SKM-1 treated with dmso at 0.1 percent for 144 hours (cell line): Measurements from ENCODE around the gene SNTG2.

Experiments
- DNase-seq: peaks from one replicate; lab custom pipeline; 2025; ENCODE audit not compliant: unreplicated experiment; lab: John Stamatoyannopoulos, UW

SNTG2 gene

DNA sequence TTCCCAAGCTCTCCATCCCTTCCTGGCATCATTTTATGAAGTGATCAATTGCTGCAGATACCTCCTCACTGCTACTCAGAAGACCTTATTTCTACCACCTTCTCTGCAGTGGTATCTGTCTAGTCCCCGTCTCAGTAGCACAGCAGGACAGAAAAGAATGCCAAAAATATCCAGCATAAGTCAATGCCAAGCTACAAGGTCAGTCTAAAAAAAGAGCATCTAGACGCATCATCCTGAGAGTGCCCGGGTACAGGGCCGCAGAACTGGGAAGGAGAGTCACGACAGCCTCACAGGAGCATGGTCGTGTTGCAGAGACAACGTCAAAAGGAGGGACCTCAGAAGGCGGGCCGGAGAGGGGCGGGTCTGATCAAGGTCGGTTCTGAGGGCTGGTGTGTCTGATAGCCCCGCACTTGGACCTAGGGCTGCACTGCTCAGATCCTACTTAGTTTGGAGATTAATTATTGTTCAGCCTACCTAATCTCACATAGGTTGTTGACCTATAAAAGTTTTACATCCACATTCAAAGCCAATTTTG is 24.3 kb upstream of the SNTG2 start:
- no peak for DNase-seq

GRCh38 chr2:926896-927295 is 23.8 kb upstream of the SNTG2 start:
- DNase-seq = no peak

DNA sequence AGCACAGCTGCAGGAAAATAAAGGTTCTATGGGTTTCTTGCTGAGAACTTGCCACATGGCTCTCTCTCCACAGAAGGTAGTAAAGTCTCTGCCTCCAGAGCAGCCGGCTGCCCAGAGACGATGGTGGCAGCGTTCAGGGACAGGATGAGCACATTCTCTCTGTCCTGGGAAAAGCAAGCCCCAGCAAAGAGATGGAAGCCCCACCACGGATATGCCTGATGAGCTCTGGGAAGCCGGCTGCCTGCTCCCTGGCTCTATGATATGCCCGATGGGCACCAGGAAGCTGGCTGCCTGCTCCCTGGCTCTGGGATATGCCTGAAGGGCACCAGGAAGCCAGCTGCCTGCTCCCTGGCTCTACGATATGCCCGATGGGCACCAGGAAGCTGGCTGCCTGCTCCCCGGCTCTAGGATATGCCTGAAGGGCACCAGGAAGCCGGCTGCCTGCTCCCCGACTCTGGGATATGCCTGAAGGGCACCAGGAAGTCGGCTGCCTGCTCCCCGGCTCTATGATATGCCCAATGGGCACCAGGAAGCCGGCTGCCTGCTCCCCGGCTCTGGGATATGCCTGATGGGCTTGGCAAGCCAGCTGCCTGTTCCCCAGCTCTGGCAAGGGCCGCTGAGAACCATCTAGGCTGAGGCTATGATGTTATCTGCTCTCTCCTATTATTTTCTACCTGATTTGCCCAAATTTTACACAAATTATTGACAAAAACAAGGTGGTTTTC is 21.5 kb upstream of the SNTG2 start:
- DNase-seq = no peak

DNA sequence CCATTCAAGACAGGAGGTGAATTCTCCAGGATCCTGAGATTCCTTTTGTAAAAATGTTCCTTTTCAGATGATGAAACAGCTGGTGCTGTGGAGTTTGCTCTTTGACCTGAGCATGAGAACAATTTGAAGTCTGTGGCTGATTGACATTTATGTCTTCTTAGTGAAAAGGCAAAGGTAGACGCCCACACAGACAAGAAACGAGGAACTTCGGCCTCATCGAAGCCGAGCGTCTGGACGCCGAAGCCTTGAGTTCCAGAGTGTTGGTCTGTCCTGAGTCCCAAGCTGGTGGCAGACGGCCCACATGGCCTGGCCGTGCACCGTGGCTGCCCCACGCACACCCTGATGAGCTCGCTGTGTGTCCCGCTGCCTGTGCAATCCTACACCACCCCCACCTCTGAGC is 20.7 kb upstream of the SNTG2 start:
- DNase-seq = no peak

GRCh38 chr2:930935-931334 is 19.7 kb upstream of the SNTG2 start:
- no peak for DNase-seq

- DNase-seq = no peak
These were observed 18.1 kb upstream of the SNTG2 start for GRCh38 chr2:932320-933115.

- no peak for DNase-seq
These were observed 16.8 kb upstream of the SNTG2 start for GRCh38 chr2:933734-934295.

GRCh38 chr2:937530-937929 is 13.1 kb upstream of the SNTG2 start:
- no peak for DNase-seq

DNA sequence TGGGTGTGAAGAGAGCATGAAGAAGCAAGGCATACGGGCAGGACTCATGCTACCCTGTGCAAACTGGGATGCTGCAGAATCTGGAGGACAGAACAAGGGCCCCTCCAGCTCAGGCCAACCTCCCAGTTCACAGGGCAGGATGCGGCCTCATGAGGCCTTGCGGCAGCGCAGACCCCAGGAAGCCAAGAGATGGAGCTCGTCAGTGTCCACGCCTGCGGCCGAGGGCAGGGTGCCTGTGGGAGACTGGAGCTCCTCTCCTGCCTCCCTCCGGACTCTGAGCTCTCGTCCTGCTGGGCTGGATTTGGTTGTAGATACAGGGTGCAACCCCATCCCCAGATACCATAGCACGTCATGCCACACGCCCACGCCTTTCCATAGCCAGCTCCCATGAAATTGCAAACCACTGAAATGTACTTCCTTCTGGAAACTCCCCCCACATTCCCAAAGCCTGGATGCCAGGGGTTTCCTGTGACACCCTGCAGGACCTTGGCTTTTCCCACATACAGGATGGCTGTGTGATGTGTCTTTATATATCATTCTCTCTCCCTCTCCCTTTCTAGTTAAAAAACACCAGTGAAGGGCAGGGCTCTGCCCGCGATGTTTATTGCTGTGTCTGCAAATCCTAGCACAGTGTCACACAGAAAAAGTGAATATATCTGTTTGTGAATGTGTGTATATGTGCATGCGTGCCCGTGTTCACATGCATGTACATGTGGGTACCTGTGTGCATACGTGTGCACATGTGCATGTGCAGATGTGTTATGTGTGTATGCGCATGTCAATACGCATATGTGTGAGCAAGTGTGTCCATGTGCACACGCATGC is 12.3 kb upstream of the SNTG2 start:
- no peak for DNase-seq

DNA sequence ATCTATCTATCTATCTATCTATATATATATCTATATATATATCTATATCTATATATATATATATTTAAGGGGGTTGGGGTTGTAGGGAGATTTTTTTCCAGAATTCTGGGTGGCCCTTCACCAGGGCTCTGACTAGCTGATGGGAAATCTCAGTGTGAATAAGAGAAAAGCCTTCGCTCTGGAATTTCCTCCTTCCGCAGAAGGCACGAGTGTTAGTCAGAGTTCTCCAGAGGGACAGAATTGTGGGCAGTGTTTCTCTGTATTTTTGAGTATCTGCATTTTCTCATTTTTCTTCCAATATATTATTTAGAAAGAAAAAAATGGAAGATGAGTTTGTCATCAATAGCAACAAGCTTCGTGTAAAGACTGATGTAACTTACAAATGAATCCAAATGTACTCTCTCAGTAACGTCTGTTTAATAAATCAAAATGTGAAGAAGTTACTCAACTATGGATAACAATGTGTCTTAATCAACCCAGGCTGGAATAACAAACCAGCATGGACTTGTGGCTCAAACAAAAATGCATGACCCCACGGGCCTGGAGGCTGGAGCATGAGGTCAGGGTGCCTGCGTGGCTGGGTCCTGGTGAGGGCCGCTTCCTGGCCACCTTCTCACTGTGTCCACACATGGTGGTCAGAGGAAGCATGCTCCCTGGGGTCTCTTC is 10.6 kb upstream of the SNTG2 start:
- no peak for DNase-seq

GRCh38 chr2:941871-942270 is 8.8 kb upstream of the SNTG2 start:
- no peak for DNase-seq

- no peak for DNase-seq
These were observed 7.7 kb upstream of the SNTG2 start for GRCh38 chr2:942775-943460.

- no peak for DNase-seq
These were observed 7.2 kb upstream of the SNTG2 start for GRCh38 chr2:943461-943797.

GRCh38 chr2:943821-944220 is 6.8 kb upstream of the SNTG2 start:
- DNase-seq = no peak

- no peak for DNase-seq
These were observed 6.0 kb upstream of the SNTG2 start for GRCh38 chr2:944693-945092.

DNA sequence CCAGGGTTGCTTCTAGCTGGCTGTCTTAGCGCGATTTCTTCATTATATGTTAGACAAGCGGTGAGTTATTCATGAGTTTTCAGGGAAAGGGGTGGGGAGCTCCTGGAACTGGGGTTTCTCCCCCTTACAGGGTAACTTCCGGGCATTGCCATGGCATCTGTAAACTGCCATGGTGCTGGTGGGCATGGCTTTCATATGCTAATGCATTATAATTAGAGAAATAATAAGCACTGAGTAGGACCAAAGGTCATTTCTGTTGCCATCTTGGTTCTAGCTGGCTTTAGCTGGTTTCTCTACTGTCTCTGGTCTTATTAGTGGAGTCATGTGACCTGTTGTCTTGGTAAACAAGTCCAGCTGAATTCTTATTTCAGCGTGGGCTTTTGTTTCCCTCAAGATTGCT is 5.5 kb upstream of the SNTG2 start:
- no peak for DNase-seq

GRCh38 chr2:946073-946948 is 4.3 kb upstream of the SNTG2 start:
- no peak for DNase-seq

- DNase-seq = no peak
These were observed 1.1 kb upstream of the SNTG2 start for GRCh38 chr2:949384-950079.
